Germinal center (tissue), 1 donor: ENCODE results near the gene CYBC1.
A peak's percentile ranks its signal among the peaks of the same experiment; 100 is the strongest.

Source experiments
- DNase-seq: peaks from one replicate; pipeline ENCODE4 v3.0.0; 2012; ENCODE audit warnings: mixed read lengths, low spot score

Gene CYBC1

GRCh38 chr17:82450357-82451106, at the start of gene CYBC1:
CYBC1 (minus strand) TSS chr17:82450752; CDS start chr17:82449254, 1,498 bp downstream.
- DNase-seq, result peak; percentile 89

- no peak for DNase-seq
These were observed 47.2 kb upstream of the CYBC1 start for GRCh38 chr17:82497483-82498405.

GRCh38 chr17:82496529-82497434, 46.2 kb upstream of the CYBC1 start:
- DNase-seq, result peak; percentile 88

GRCh38 chr17:82495844-82496528, 45.4 kb upstream of the CYBC1 start:
- no peak for DNase-seq

GRCh38 chr17:82494236-82495055, 43.9 kb upstream of the CYBC1 start:
- DNase-seq, result peak; percentile 91

GRCh38 chr17:82493226-82493781, 42.8 kb upstream of the CYBC1 start:
- no peak for DNase-seq

- DNase-seq, result no peak
These were observed 42.2 kb upstream of the CYBC1 start for GRCh38 chr17:82492643-82493225.

GRCh38 chr17:82491533-82491932, 41.0 kb upstream of the CYBC1 start:
- no peak for DNase-seq

- no peak for DNase-seq
These were observed 40.6 kb upstream of the CYBC1 start for GRCh38 chr17:82491196-82491530.

GRCh38 chr17:82490512-82491195, 40.1 kb upstream of the CYBC1 start:
- DNase-seq, result no peak

- no peak for DNase-seq
These were observed 39.4 kb upstream of the CYBC1 start for GRCh38 chr17:82489851-82490511.

- no peak for DNase-seq
These were observed 38.6 kb upstream of the CYBC1 start for GRCh38 chr17:82489117-82489516.

- DNase-seq, result no peak
These were observed 37.4 kb upstream of the CYBC1 start for GRCh38 chr17:82487910-82488309.

GRCh38 chr17:82486231-82487094, 35.9 kb upstream of the CYBC1 start:
- no peak for DNase-seq

- no peak for DNase-seq
These were observed 33.3 kb upstream of the CYBC1 start for GRCh38 chr17:82483836-82484235.

- DNase-seq, result no peak
These were observed 32.7 kb upstream of the CYBC1 start for GRCh38 chr17:82483204-82483660.

GRCh38 chr17:82480318-82480717, 29.8 kb upstream of the CYBC1 start:
- DNase-seq, result no peak

- DNase-seq, result no peak
These were observed 29.1 kb upstream of the CYBC1 start for GRCh38 chr17:82479602-82480001.
